SU-DHL-6 (cell line): Measurements from ENCODE around the gene CCDC144A.
"Not testable (repeated sequence)": the region's sequence is repeated elsewhere in the genome, so short reads cannot be mapped to it uniquely, and the experiment has no call there.

ENCODE experiments used
- H2AFZ ChIP-seq: fragments of 200-600 bp; sonication (generic); 2 replicates; pipeline ENCODE4 v1.6.1; 2014; ENCODE audit warnings: low read depth, mild to moderate bottlenecking, moderate library complexity, mixed read lengths, antibody characterized with exemption, low read length; ENCODE audit not compliant: severe bottlenecking
- H3F3A ChIP-seq: fragments of 200-600 bp; shearing (Covaris generic); 2 replicates; pipeline ENCODE4 v1.6.0; 2016; ENCODE audit warnings: antibody characterized with exemption, mild to moderate bottlenecking; ENCODE audit not compliant: insufficient read depth
- H3K27ac ChIP-seq: fragments of 200-600 bp; sonication (generic); 2 replicates; pipeline ENCODE4 v1.5.1; 2016; ENCODE audit warnings: low read depth, mild to moderate bottlenecking, low read length, moderate library complexity, mixed read lengths
- H3K27me3 ChIP-seq: fragments of 200-600 bp; sonication (generic), shearing (Covaris generic); 2 replicates; pipeline ENCODE4 v1.6.0; 2014; ENCODE audit warnings: mild to moderate bottlenecking, low read length
- H3K36me3 ChIP-seq: fragments of 200-600 bp; sonication (generic); 2 replicates; pipeline ENCODE4 v1.6.1; 2014; ENCODE audit warnings: mild to moderate bottlenecking, low read length, mixed read lengths
- H3K4me2 ChIP-seq: fragments of 300-600, 200-600 bp; shearing (Covaris generic), sonication (generic); 2 replicates; pipeline ENCODE4 v1.6.0; 2014; ENCODE audit warnings: low read length, low read depth, mild to moderate bottlenecking; ENCODE audit not compliant: poor library complexity, severe bottlenecking
- H3K4me3 ChIP-seq: fragments of 200-600 bp; sonication (generic); 2 replicates; pipeline ENCODE4 v1.5.1; 2014; ENCODE audit warnings: antibody characterized with exemption, low read length, mild to moderate bottlenecking, mixed read lengths; ENCODE audit not compliant: insufficient read depth, poor library complexity, severe bottlenecking
- H3K79me2 ChIP-seq: fragments of 200-600 bp; sonication (generic); 2 replicates; pipeline ENCODE4 v1.6.1; 2014; ENCODE audit warnings: mild to moderate bottlenecking, low read length, moderate library complexity; ENCODE audit not compliant: insufficient read depth
- H3K9ac ChIP-seq: fragments of 200-600 bp; sonication (generic); 2 replicates; pipeline ENCODE4 v1.7.0; 2014; ENCODE audit warnings: mild to moderate bottlenecking, low read length
- H3K9me2 ChIP-seq: fragments of 200-600 bp; sonication (generic); replicated peaks from 2 replicates; pipeline ENCODE4 v1.6.1; 2014; ENCODE audit warnings: low read length; ENCODE audit not compliant: insufficient read depth
- H3K9me3 ChIP-seq: fragments of 200-600 bp; sonication (generic); 2 replicates; pipeline ENCODE4 v1.6.1; 2014; ENCODE audit warnings: low read length, mixed read lengths; ENCODE audit not compliant: insufficient read depth
- H4K20me1 ChIP-seq: fragments of 200-600 bp; sonication (generic); 2 replicates; pipeline ENCODE4 v1.6.1; 2014; ENCODE audit warnings: low read depth, mild to moderate bottlenecking, antibody characterized with exemption, low read length, moderate library complexity, mixed read lengths
- EZH2phosphoT487 ChIP-seq: fragments of 200-600 bp; sonication (generic), shearing (Covaris generic); conservative IDR thresholded peaks from 2 replicates; pipeline ENCODE4 v1.6.1; 2018; ENCODE audit warnings: mild to moderate bottlenecking, antibody characterized with exemption, low read length, moderate library complexity, mixed read lengths
- TF ChIP-seq, protein P1 (sequence below): fragments of 200-600 bp; sonication (generic); IDR thresholded peaks from one replicate; pipeline ENCODE4 v1.5.1; 2017; ENCODE audit warnings: antibody characterized with exemption, mild to moderate bottlenecking, low read length, moderate library complexity; ENCODE audit not compliant: insufficient read depth, poor library complexity, severe bottlenecking

CCDC144A gene

GRCh38 chr17:16820979-16821543 is 131.0 kb downstream of the CCDC144A start:
- no peaks in the 10 kb centered on the region for H3F3A ChIP-seq
- no peak for TF ChIP-seq EZH2phosphoT487
- TF ChIP-seq, protein P1, sequence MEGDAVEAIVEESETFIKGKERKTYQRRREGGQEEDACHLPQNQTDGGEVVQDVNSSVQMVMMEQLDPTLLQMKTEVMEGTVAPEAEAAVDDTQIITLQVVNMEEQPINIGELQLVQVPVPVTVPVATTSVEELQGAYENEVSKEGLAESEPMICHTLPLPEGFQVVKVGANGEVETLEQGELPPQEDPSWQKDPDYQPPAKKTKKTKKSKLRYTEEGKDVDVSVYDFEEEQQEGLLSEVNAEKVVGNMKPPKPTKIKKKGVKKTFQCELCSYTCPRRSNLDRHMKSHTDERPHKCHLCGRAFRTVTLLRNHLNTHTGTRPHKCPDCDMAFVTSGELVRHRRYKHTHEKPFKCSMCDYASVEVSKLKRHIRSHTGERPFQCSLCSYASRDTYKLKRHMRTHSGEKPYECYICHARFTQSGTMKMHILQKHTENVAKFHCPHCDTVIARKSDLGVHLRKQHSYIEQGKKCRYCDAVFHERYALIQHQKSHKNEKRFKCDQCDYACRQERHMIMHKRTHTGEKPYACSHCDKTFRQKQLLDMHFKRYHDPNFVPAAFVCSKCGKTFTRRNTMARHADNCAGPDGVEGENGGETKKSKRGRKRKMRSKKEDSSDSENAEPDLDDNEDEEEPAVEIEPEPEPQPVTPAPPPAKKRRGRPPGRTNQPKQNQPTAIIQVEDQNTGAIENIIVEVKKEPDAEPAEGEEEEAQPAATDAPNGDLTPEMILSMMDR = no peak

DNA sequence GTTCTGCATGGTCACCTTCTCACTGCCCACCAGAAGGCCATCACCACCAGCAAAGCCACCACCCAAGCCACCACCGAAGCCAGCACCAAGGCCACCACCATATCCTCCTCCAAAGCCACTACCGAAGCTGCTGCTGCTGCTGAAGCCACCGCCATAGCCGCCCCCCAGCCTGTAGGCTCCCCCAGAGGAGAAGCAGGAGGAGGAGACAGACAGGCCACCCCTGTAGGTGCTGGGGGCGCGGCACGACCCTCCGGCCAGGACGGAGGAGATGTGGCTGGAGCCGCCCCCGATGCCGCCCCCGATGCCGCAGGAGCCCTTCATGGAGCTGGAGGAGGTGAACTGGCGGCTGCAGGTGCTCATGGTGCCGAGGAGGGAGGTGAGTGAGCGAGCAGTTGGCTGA is 132.1 kb downstream of the CCDC144A start:
- not testable (repeated sequence) for H3K79me2 ChIP-seq, H3K9ac ChIP-seq, H3F3A ChIP-seq, H3K9me2 ChIP-seq, H3K36me3 ChIP-seq, H2AFZ ChIP-seq, H3K9me3 ChIP-seq, H3K4me3 ChIP-seq, H4K20me1 ChIP-seq, H3K27ac ChIP-seq, H3K27me3 ChIP-seq, H3K4me2 ChIP-seq

More at GRCh38 chr17:16820979-16821543, 131.0 kb downstream of the CCDC144A start:
- H3K79me2 ChIP-seq = no peaks in the 10 kb centered on the region
- H2AFZ ChIP-seq = no peak overlapping the region
- H3K9me3 ChIP-seq = no peaks in the 10 kb centered on the region
- no peaks in the 10 kb centered on the region for H3K36me3 ChIP-seq
- H3K9ac ChIP-seq = no peak overlapping the region
- H3K27me3 ChIP-seq = no peaks in the 10 kb centered on the region
- H3K27ac ChIP-seq = no peak overlapping the region
- H3K9me2 ChIP-seq = no peaks in the 10 kb centered on the region
- H4K20me1 ChIP-seq = no peaks in the 10 kb centered on the region
- H3K4me3 ChIP-seq = no peak overlapping the region
- no peak overlapping the region for H3K4me2 ChIP-seq

- not testable (repeated sequence) for H3K27me3 ChIP-seq, H3K4me3 ChIP-seq, H3K9ac ChIP-seq, H3K36me3 ChIP-seq, H3K4me2 ChIP-seq, H3F3A ChIP-seq, H3K27ac ChIP-seq, H4K20me1 ChIP-seq, H3K9me3 ChIP-seq, H2AFZ ChIP-seq, H3K79me2 ChIP-seq, H3K9me2 ChIP-seq
Observed at GRCh38 chr17:16823768-16824406, 133.8 kb downstream of the CCDC144A start.
